Measurements from ENCODE around the gene FHIP1B. TPM values are rescaled to one million over a fixed set of nuclear protein-coding genes. Genes with fewer than 3 reads are reported as not detected.

Gene FHIP1B
- total RNA-seq, 1 experiment from 2014 or later = 32.1 TPM

DNA sequence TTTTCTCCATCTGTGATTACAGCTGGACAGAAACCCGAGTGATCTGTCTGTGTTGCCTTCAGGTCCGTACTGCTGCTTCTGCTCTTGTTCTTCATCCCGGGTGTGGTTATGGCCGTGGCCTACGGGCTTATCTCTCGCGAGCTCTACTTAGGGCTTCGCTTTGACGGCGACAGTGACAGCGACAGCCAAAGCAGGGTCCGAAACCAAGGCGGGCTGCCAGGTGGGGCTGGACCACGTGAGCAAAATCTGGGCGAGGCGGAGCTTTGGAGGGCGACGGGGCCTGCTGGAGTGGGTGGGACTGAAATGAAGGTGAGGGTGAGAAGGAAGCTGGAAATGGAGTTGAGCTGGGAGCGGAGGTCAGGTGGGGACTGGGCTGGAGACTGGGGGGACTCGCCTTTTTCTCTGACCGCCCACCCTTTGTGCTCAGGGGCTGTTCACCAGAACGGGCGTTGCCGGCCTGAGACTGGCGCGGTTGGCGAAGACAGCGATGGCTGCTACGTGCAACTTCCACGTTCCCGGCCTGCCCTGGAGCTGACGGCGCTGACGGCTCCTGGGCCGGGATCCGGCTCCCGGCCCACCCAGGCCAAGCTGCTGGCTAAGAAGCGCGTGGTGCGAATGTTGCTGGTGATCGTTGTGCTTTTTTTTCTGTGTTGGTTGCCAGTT lies 36.3 kb upstream of the FHIP1B start:
- no TSS peak for BruUV-seq (replicated peaks)
- ATAC-seq = no peak
- Histone ChIP-seq H3K9me2 (ENCODE audit: insufficient read depth) (no peaks in the 10 kb centered on the region), H3K9ac (ENCODE audit: low read length) (no peak overlapping the region), H3K4me1 (ENCODE audit: control insufficient read depth in 1 of 2, insufficient read depth in 2 of 2, low read length in 2 of 2) (no peaks in the 10 kb centered on the region), H4K20me1 (ENCODE audit: insufficient read depth) (no peaks in the 10 kb centered on the region), H3K27me3 (ENCODE audit: insufficient read depth, low read length) (peaks cover 7% of the 10 kb centered on the region; the same call in 1 of the 2 replicates), H3K79me2 (ENCODE audit: insufficient read depth, low read length) (no peaks in the 10 kb centered on the region), H3K4me2 (ENCODE audit: low read length) (no peak overlapping the region), H2AFZ (ENCODE audit: low read depth, low read length, poor library complexity, severe bottlenecking) (no peak overlapping the region), H3K4me3 (replicated peaks in 1 of 2; ENCODE audit: low read depth in 1 of 2, low read length in 2 of 2) (no peak overlapping the region), H3K36me3 (ENCODE audit: control insufficient read depth in 1 of 2, insufficient read depth in 2 of 2, low read length in 2 of 2) (no peaks in the 10 kb centered on the region), H3K9me3 (ENCODE audit: control insufficient read depth in 1 of 2, insufficient read depth in 1 of 2, low read depth in 1 of 2, low read length in 2 of 2) (no peaks in the 10 kb centered on the region), H3K27ac (ENCODE audit: low read depth, low read length) (no peak overlapping the region)
- POLR2A ChIA-PET = no interaction called here
- DNase-seq (ENCODE audit: low read depth, low spot score) = no peak
- RAD21 ChIA-PET (ENCODE audit: low non-redundant PET in 1 of 2, low total read pairs in 2 of 2, uncharacterized antibody in 2 of 2, unreplicated experiment in 2 of 2) = no interaction called here
- CTCF ChIA-PET = interaction anchor here (0.8 kb wide), 1 partner anchor 20 kb away, joined by 3 read pairs; no protein-coding TSS in a partner anchor
- intact Hi-C loops (cut with micrococcal nuclease) = no loop called here
- no peak for TF ChIP-seq YY1 (IDR thresholded peaks at IDR 0.05; ENCODE audit: extremely low read depth, insufficient replicate concordance, low read depth, low read length)
- no peak for TF ChIP-seq SRF (IDR thresholded peaks at IDR 0.05; ENCODE audit: low read depth)
- TF ChIP-seq ELF1 (IDR thresholded peaks at IDR 0.05; ENCODE audit: borderline replicate concordance, low read depth) = no peak
- TF ChIP-seq CEBPB (IDR thresholded peaks at IDR 0.05; ENCODE audit: low read depth) = no peak
- TF ChIP-seq FOSL1 (IDR thresholded peaks at IDR 0.05; ENCODE audit: low read depth) = no peak
- TF ChIP-seq EZH2 (IDR thresholded peaks at IDR 0.05) = no peak
- TF ChIP-seq, protein P1, sequence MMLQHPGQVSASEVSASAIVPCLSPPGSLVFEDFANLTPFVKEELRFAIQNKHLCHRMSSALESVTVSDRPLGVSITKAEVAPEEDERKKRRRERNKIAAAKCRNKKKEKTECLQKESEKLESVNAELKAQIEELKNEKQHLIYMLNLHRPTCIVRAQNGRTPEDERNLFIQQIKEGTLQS (IDR thresholded peaks at IDR 0.05) = no peak
- no peak for TF ChIP-seq TCF7L2 (IDR thresholded peaks at IDR 0.05; ENCODE audit: borderline replicate concordance, extremely low read depth, insufficient read depth, insufficient read length)
- no peak for TF ChIP-seq CBX3 (IDR thresholded peaks at IDR 0.05; ENCODE audit: low read depth)
- TF ChIP-seq RAD21 (IDR thresholded peaks at IDR 0.05; ENCODE audit: low read depth) = no peak
- TF ChIP-seq, protein P2, sequence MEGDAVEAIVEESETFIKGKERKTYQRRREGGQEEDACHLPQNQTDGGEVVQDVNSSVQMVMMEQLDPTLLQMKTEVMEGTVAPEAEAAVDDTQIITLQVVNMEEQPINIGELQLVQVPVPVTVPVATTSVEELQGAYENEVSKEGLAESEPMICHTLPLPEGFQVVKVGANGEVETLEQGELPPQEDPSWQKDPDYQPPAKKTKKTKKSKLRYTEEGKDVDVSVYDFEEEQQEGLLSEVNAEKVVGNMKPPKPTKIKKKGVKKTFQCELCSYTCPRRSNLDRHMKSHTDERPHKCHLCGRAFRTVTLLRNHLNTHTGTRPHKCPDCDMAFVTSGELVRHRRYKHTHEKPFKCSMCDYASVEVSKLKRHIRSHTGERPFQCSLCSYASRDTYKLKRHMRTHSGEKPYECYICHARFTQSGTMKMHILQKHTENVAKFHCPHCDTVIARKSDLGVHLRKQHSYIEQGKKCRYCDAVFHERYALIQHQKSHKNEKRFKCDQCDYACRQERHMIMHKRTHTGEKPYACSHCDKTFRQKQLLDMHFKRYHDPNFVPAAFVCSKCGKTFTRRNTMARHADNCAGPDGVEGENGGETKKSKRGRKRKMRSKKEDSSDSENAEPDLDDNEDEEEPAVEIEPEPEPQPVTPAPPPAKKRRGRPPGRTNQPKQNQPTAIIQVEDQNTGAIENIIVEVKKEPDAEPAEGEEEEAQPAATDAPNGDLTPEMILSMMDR (IDR thresholded peaks at IDR 0.05 in 2 of 3, conservative IDR thresholded peaks at IDR 0.05 in 1 of 3; ENCODE audit: borderline replicate concordance in 1 of 3, insufficient read depth in 1 of 3, low read depth in 2 of 3, low read length in 2 of 3) = no peak
- no peak for TF ChIP-seq ZFX (IDR thresholded peaks at IDR 0.05)
- TF ChIP-seq, protein P3, sequence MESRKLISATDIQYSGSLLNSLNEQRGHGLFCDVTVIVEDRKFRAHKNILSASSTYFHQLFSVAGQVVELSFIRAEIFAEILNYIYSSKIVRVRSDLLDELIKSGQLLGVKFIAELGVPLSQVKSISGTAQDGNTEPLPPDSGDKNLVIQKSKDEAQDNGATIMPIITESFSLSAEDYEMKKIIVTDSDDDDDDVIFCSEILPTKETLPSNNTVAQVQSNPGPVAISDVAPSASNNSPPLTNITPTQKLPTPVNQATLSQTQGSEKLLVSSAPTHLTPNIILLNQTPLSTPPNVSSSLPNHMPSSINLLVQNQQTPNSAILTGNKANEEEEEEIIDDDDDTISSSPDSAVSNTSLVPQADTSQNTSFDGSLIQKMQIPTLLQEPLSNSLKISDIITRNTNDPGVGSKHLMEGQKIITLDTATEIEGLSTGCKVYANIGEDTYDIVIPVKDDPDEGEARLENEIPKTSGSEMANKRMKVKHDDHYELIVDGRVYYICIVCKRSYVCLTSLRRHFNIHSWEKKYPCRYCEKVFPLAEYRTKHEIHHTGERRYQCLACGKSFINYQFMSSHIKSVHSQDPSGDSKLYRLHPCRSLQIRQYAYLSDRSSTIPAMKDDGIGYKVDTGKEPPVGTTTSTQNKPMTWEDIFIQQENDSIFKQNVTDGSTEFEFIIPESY (IDR thresholded peaks at IDR 0.05; ENCODE audit: extremely low read depth, insufficient replicate concordance, low read length) = no peak

Measured in HCT116 (cell line).